GM12865 (cell line): ENCODE results near the gene TCF12.
A peak's percentile ranks its signal among the peaks of the same experiment; 100 is the strongest.

ENCODE experiments used
- DNase-seq: peaks from one replicate; pipeline ENCODE4 v3.0.0; 2010; ENCODE audit warnings: low read depth
- H3K4me3 ChIP-seq: 2 replicates; pipeline ENCODE4 v1.5.1; 2011; ENCODE audit warnings: mild to moderate bottlenecking, low read depth, low read length, control low read depth
- TF ChIP-seq, protein P1 (sequence below): IDR thresholded peaks from 2 replicates; pipeline ENCODE4 v1.5.1; 2011; ENCODE audit warnings: low read length, control low read depth, low read depth, inconsistent platforms; ENCODE audit not compliant: insufficient read depth; ENCODE audit errors: missing control alignments

Gene TCF12

GRCh38 chr15:57044072-57044702, 125.7 kb downstream of the TCF12 start:
- TF ChIP-seq, protein P1, sequence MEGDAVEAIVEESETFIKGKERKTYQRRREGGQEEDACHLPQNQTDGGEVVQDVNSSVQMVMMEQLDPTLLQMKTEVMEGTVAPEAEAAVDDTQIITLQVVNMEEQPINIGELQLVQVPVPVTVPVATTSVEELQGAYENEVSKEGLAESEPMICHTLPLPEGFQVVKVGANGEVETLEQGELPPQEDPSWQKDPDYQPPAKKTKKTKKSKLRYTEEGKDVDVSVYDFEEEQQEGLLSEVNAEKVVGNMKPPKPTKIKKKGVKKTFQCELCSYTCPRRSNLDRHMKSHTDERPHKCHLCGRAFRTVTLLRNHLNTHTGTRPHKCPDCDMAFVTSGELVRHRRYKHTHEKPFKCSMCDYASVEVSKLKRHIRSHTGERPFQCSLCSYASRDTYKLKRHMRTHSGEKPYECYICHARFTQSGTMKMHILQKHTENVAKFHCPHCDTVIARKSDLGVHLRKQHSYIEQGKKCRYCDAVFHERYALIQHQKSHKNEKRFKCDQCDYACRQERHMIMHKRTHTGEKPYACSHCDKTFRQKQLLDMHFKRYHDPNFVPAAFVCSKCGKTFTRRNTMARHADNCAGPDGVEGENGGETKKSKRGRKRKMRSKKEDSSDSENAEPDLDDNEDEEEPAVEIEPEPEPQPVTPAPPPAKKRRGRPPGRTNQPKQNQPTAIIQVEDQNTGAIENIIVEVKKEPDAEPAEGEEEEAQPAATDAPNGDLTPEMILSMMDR: no peak
- H3K4me3 ChIP-seq: no peak overlapping the region
- DNase-seq: no peak

DNA sequence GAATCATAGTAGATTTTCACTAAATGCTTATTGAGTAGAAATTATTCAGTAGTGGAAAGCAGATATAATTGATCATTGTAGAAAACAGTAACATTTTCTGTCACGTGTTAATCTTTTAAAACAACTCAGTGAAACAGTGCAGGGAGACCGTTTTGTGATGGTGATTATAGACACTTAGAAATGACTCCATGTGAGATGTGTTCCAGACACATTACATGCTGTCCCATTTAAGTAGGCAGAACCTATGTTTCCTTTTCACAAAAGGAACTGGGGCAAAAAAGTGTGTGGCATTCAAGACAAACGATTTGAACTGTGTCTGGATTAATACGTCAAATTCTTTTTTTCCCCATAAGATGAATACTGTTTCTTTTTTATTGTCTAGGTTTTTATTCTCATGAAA, 126.5 kb downstream of the TCF12 start:
- no peak overlapping the region for H3K4me3 ChIP-seq
- TF ChIP-seq, protein P1: no peak
- DNase-seq: no peak

- TF ChIP-seq, protein P1: no peak
- DNase-seq: peak; percentile 70
- H3K4me3 ChIP-seq: no peak overlapping the region
Observed at GRCh38 chr15:57045741-57046382, 127.4 kb downstream of the TCF12 start.

DNA sequence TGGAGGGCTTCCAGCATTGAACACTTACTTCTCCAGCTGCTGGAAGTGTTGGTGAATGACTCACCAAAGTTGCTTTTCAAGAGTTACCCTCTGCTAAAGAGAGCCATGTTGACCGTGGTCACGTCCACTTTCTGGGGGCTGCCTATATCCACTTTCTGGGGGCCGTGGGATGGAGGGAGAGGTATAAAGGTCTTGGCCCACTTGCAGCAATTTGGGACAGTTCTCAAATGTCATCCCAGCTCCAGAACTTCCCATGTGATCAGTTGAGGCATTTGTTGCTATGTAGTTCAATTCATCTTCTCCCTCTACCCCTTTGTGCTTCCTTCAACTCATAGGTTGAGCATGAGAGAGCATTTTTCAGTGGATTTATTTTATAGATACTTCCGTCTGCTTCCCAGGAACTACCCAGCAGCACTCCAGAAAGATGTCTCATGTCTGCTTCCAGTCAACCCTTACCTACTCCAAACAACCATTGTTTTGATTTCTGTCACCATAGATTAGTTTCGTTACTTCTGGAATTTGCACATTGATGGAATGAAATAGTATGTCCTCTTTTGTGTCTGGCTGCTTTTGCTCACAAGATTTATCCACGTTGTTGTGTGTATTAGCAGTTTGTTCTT, 130.6 kb downstream of the TCF12 start:
- TF ChIP-seq, protein P1: no peak
- DNase-seq: no peak
- H3K4me3 ChIP-seq: no peak overlapping the region

DNA sequence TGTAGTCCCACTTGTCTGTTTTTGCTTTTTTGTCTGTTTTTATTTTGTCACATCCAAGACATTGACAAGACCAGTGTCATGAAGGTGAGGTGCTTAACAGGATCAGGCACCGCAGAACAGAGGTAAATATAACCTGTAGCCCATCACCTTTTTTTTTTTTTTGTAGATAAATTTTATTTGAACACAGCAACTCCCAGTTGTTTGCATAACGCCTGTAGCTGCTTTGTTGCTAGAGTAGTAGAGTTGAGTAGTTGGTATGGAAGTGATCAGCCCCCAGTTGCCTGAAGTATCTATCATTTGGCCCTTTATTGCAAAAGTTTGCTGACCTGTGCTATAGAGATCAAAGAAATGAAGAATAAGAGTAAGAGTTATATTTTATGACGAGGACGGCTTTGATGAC, 135.0 kb downstream of the TCF12 start:
- no peak for DNase-seq
- H3K4me3 ChIP-seq: no peak overlapping the region
- TF ChIP-seq, protein P1: no peak

DNA sequence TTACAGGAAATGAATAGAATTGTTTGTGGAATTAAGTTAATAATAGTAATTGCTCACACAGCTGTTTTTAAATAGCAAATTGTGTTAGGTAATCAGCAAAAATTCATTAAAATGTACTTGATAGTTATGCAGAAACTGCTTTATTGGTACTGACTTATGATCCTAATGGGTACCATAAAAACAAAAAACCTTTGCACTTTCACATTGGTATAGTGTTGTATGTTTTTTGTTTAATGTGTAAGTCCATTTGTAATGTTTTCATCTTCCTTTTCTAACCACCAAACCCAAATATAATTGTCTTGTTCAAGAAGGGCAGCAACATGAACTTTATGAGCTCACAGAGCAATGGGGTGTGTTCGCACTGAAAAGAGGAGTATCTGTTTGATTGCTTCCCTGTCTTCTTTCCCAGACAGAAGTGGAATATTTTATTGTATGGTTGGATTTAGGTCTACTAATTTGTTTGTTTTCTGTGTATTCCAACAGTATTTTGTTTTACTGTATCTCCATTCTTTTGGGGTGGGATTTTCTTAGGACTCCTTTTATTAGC, 135.8 kb downstream of the TCF12 start:
- no peak for DNase-seq
- TF ChIP-seq, protein P1: no peak
- no peak overlapping the region for H3K4me3 ChIP-seq
